ENCODE results near the gene LAMB3.

Gene LAMB3

GRCh38 chr1:209617047-209617673, 35.1 kb downstream of the LAMB3 start:
- no peak for DNase-seq

GRCh38 chr1:209616366-209617046, 35.7 kb downstream of the LAMB3 start:
- DNase-seq = no peak

GRCh38 chr1:209614906-209615305, 37.3 kb downstream of the LAMB3 start:
- DNase-seq = no peak

GRCh38 chr1:209614151-209614420, 38.1 kb downstream of the LAMB3 start:
- DNase-seq = no peak

GRCh38 chr1:209613400-209614150, 38.6 kb downstream of the LAMB3 start:
- DNase-seq = no peak

- DNase-seq = no peak
Observed at GRCh38 chr1:209612646-209613399, 39.4 kb downstream of the LAMB3 start.

GRCh38 chr1:209611771-209612570, 40.3 kb downstream of the LAMB3 start:
- DNase-seq = peak; percentile 15

GRCh38 chr1:209610631-209610905, 41.7 kb downstream of the LAMB3 start:
- no peak for DNase-seq

- DNase-seq = no peak
Observed at GRCh38 chr1:209609791-209610630, 42.2 kb downstream of the LAMB3 start.

- no peak for DNase-seq
Observed at GRCh38 chr1:209609041-209609790, 43.0 kb downstream of the LAMB3 start.

- DNase-seq = no peak
Observed at GRCh38 chr1:209607795-209608178, 44.4 kb downstream of the LAMB3 start.

- DNase-seq = peak; percentile 3
Observed at GRCh38 chr1:209607102-209607794, 45.0 kb downstream of the LAMB3 start.

GRCh38 chr1:209603877-209604276, 48.3 kb downstream of the LAMB3 start:
- no peak for DNase-seq

GRCh38 chr1:209601809-209602657, 50.2 kb downstream of the LAMB3 start:
- DNase-seq = peak; percentile 48

GRCh38 chr1:209600541-209600940, 51.7 kb downstream of the LAMB3 start:
- DNase-seq = no peak

GRCh38 chr1:209598227-209598626, 54.0 kb downstream of the LAMB3 start:
- no peak for DNase-seq

- no peak for DNase-seq
Observed at GRCh38 chr1:209597499-209597898, 54.7 kb downstream of the LAMB3 start.

GRCh38 chr1:209595599-209596285, 56.5 kb downstream of the LAMB3 start:
- DNase-seq = no peak

- DNase-seq = no peak
Observed at GRCh38 chr1:209595028-209595427, 57.2 kb downstream of the LAMB3 start.
